ENCODE results near the gene USB1.

The USB1 gene

DNA sequence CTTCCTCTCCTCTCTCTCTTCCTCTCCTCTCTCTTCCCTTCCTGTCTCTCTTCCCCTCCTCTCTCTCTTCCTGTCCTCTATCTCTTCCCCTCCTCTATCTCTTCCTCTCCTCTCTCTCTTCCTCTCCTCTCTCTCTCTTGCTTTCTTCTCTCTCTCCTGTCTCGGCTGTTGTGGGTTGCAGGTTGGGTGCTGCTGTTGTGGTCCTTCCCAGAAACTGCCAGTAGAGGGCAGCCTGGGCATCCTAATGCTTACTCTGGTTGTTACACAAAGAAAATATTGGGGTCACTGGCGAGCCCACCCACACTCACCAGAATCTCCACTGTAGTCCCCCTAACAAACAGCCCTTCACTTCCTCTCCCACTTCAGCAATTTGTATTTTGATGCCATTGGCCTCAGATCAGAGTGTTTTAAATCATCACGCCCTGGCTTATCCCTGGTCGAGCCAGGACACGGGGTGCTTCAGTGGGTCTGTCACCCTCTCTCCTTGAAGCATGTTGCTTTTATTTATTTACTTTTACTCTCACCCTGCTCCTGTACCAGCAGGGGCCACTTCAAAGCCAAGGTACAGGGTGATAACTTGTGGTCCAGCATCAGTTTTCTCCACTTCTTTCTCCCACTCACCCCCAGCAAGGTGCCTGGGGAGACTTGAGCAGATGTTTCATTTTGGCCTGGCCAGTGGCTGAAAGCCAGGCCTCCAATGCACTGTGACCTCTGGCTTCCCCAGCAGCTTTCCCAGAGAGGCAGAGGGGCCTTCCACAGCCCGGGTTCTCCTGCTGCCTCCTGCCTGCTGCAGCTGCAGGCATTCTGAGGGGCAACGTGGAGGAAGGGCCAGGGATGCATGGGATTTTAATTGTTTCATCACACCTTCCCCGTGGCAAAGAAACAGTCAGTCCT, 19.7 kb downstream of the USB1 start:
- DNase-seq, result peak; percentile 60 to 71

DNA sequence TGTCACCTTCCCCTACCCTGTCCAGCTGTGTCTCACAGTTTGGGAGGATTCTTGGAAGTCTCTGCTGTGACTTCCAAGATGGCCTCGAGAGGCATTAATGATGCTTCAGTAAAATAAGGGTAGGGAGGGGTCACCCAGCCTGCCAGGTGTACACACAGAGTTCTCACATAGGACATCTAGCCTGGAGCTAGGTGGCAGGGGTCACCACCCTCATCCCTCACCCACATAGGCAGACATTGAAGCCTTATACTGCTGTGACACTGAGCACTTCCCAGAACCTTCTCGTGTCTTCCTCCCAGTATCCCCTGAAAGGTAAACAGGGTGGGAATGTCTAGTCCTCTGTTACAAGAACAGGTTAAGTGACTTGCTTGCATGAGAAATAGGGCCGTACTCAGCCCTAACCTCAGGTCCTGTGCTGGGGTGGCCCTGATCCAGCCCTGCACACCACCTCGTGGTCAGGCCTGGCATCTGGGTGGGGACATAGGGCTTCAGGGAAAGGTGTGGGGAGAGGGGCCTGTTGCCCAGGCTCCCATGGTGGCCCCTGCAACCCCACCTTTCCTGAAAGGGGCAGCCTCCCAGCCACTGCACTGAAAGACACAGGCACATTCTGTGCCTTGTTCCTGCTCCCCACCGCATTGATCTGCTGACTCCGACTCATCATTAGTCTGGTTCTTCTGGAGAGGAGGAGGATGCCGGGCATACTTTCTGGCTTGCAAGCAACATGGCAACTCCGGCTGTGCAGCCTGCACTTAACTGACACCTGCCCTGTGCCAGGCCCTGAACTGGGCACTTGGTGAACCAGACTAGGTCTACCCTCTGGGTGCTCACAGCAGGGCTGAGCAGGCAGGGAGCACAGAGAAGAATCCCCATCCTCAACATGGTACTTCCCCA, 20.7 kb downstream of the USB1 start:
- no peak for DNase-seq

DNA sequence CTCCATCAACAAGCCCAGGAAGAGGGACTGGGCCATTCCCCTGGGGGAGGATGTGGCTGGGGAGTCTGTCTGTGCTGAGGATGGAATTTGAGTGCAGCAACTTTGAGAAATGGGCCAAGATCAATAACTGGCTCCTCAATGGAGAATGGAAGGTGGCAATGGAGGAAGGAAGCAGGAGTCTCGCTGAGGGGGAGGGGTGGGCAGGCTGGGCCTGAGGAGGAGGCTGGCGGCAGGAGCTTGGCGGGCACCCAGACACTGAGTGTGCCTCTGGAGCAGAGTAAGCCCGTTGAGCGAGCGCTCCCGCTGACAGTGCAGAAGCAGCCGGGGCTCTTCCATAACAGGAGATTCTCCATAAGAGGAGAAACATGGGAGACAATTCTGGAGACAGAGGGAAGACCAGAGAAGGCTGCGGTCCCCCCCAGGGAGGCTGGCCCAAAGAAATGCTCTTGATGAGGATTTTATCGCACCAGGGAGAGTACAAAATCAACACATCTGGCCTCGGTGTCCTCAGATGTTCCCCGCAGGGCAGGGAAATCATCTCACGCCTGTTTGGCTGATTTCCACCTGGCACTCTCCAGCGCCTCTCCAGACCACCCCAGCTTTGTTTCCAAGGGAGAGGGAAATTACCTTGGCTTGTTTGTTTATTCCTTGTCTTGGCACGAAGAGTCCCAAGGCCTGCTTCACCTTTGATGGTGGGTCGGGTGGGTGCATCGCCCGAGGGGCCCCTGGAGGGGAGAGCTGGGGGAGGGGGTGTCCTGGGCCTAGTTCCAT, 21.6 kb downstream of the USB1 start:
- DNase-seq, result no peak

DNA sequence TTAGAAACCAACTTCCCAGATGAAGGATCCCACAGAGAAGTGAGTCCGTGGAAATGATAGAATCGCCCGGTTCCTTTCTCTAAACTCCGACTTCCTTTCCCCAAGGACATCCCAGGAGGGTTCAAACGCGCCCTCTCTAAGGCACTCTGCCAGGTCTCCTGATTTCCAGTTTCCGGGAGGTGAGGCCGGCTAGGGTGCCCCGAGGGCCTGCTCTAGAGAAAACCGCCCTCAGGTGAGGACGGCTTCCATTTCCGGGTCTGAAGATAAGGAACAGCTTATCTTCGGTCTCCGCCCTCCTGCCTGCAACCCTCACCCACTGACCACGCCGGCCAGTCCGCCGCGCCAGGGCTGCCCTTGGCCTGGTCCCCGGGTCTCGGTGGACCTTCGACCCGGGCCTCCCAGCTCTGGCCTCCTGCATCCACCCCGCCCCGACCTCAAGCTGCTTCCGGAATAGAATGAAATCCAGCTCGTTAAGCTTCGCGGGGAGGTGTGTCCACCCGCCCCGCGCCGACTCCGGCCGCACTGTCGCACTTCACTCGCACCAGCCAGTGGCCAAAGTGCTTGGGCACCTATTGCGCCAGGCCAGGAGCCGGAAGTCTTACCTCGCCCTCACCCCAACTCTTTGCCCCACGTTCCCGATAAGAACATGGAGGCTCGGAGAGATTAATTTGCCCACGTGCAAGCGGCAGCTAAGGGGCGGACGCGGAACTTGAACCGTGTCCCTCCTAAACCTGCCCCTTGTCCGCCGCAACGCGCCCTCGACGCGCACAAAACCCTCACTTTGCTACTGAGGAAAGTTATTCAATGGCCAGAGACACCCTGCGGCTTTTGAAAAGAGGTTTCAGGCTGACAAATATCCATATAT, 23.5 kb downstream of the USB1 start:
- DNase-seq, result peak in 1 of 2 donors; percentile 17

DNA sequence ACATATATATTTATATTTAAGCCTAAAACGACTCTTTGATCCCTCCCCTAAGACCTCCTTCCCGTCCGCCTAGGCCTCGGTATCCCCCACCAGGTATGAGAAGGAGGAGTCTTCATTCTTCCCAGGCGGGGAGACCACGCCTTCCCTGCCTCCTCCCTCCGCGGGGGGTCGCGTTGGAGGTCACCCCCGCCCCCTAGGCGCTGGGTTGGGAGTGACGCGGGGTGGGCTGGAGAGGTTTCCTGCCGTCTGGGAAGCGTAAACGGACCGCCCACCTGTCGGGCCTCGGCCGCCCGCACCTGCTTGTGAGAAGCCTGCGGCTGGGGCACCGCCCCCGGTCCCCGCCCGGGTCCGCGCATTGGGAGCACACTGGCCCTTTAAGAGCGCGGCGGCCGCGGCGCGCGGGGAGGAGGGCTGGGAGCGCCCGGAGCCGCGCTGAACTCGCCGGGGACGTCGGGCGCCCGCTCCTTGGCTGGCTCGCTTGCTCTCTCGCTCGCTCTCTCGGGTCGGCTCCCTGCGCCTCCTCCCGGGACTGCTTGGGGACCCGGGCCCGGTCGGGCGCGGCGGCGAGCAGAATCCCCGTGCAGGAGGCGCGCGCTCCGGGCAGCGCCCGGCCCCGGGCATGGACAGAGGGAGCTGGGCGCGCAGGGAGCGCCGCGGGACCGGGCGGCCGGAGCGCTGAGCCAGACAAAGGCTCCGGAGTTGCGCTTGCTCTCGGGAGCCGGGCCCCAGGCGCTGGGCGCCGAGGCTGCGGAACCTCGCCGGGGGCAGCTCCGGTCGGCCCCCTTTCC, 24.3 kb downstream of the USB1 start, which contains the start of gene MMP15:
Gene MMP15, plus strand, starts transcription at position 404 of the 788 bp plus-strand sequence. CDS start 597 bp downstream, outside the sequence.
- peak; percentile 43 to 66 for DNase-seq

DNA sequence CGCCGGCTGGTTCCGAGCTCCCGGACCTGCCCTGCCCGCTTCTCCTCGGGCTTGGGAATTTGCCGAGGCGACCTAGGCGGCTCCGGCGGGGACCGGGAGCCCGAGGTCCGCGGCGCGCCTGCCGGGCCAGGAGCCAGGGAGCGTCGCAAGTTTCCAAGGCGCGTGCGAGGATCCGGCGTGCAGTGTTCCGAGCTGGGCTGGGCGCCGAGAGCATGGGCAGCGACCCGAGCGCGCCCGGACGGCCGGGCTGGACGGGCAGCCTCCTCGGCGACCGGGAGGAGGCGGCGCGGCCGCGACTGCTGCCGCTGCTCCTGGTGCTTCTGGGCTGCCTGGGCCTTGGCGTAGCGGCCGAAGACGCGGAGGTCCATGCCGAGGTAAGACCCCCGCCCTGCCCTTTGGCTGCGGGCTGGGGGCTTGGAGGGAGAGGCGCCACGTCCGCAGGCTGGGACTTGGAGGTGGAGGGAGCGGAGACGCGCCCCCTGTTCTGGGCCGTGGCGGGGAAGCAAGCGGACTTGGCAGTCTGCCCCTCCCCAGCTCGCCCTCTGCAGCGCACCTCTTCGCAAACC, 25.0 kb downstream of the USB1 start:
- no peak for DNase-seq

DNA sequence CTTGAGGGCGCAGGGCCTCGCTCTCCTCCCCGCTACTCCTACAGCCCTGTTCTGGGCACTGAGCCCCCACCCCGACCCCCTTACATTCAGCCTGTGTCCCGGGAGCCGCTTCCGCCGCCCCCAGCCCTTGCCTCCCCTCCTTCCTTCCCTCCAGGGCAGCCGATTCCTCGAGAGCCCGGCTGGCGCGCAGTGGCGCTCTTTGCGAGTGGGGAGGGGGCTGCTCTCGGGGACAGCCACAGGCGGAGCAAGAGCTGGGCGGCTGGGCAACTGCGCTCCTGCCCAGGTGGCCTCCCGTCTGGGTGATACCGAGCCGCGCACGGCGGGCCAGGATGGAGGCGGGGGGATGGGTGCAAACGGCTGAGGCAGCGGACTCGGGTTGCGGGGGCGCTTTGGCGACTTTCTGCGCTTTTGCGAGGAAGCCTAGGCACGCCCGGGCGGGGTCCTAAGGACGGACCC, 25.5 kb downstream of the USB1 start:
- no peak for DNase-seq

DNA sequence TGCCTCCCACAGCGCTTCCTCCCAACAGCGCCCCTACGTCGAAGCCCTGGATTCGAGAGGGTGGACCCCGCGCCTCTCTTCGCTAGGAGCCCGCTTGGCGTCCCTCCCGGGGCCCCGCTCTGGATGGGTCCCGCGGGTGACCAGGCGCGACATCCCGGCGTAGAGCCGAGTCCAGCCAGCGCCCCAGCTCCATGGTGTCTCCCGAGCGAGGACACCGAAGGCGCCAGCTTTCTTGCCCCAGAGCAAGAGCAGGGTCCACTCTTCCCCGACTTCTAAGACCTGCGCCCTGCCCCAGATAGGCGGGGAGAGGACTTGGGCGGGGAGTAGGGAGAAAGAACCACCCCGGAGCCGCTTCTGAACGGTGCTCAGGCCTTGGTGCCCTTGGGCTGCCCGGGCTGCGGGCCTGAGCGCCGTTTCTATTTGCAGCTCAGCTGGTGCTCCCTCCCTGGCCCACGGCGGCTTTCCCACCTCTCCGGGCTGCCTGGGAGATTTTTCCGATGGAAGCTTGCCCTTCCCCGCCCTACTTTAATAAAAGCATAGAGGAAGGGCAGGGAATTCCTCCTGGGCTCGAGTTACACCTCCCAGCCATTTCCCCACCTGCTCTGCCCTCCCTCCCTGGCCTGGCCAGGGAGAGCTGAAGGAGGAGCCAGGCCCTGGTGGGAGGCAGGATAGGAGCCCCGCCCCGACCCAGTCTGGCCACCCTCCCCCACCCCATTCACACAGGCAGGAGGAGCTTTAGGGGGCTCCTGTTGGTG, 26.1 kb downstream of the USB1 start:
- DNase-seq, result no peak

DNA sequence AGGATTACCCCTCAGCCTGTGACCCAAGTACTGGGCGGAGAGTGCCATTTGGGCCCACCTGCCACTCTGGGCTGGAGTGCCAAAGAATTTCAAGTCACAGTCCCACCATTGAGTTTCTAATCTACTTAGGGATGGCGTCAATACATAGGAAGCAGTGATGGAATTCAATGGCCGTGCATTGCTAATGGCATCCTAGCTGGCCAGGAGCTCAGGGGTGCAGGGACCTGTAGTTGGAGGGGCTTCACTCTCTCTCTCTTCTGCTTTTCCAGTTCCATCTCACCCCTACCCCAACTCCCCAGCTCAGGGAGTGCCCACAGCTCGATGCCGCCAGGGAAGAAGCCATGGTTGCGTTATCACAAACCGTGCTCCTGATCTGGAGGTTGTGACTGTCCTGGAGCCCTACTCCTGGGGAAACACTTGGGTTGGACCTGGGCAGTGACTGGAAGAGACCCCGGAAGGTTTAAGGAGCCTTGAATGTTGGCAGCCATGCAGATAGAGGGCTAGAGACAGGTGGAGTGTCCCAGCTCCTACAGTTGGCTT, 26.8 kb downstream of the USB1 start:
- DNase-seq, result no peak

DNA sequence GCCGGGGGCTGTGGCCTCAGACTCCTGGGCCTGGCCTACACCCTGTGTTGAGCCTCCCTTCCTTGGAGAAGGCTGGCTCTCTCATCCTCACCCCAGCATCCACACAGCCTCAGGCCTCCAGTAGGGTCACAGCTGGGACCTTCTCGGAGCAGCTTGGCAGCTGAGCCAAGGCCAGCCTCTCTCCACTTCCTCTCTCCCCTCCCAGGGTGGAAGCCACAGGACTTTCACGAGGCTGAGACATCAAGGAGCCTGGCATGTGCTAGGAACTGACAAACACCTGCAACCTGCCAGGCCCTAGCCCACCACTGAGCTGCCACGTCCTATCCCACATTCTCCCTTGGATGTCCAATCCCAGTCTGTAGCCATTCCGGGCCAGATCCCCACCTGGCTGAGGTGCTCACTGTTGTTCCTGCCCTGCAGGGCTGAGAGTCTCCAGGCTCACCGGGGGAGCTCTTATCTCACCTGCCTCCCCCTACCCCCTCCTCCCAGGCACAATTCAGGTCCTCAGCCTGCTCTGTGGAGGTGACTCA, 27.4 kb downstream of the USB1 start:
- no peak for DNase-seq

DNA sequence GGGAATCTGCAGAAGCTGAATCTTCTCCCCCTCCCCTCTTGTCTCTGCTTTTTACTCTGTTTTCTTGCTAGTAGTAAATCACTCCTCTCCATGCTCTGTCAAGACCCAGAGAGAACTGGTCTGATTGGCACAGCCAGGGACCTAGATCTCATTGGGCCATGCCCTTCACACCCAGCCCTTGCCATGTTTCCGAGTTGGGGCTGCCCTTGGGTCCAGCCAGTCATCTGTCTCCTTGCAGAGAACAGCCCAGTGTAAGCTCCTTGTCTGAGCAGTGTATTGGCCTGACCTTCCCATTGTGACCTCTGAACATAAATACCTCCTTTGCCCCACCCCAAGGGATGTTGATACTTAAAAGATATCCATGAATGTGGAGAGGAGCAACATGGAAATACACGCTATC, 28.2 kb downstream of the USB1 start:
- no peak for DNase-seq

DNA sequence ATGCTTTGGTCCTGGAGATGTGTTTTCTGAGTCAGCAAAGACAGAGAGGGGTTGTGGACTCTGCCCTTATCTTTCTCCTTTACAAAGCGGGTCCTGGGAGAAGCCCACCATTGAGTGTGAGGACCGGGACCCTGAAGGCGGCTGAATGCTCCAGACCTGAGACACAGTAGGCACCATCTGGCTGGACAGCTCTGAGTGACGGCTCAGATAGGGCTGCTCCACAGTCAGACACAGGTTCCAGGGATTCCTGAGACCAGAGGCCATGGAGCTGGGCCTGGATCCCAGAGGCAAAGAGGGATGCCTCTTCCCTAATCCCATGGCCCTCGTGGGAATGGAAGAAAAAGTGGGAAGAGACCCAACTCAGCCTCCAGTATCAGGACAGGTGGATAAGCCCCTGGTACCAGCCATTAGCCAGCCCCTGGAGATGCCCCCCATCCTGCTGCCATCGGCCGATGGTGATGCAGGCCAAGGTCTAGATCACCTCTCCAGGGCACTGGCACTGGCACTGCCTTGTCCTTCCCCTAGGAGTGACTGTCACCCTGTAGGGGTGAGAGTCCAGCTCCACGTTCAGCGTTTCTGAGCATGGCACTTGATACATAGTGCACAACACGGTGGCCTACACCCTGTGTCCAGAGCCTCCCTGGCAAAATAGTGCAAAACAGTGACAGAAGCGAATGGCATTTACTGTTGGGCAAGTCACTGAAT, 29.1 kb downstream of the USB1 start:
- no peak for DNase-seq

DNA sequence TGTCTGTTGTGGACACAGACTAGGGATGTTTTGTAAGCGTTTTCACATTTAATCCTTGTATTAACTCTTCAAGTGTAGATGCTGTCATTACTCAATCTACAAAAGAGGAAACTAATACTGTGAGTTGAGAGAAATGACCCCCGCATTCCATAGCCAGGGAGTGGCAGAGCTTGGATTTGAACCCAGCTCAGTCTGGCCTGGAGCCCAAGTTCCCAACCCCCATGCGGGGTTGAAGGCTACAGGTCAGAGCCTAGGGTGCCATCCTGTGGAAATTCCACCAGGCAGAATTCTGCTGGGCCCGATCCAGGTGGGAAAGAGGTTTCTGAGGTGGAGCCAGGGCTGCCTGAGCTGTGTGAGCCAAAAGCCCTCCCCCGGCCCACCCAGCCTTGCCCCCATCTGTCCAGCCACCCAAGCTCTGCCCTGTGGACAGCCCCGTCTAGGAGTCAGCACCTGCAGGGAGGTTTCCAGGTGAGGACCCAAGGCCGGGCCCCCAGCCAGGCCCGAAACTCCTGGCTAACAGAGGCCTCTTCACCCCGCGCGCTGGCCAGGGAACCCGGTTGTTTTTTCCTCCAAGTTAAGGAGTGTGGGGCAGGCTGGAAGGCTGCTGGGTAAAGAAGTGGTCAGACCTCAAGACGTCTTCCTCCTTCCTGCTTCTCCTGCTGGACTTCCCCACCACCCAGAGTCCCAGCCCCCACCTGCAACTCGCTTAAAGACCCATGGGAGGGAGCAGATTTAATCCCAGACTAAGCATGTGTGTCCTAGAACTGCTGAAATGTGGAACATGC, 30.0 kb downstream of the USB1 start:
- no peak for DNase-seq

DNA sequence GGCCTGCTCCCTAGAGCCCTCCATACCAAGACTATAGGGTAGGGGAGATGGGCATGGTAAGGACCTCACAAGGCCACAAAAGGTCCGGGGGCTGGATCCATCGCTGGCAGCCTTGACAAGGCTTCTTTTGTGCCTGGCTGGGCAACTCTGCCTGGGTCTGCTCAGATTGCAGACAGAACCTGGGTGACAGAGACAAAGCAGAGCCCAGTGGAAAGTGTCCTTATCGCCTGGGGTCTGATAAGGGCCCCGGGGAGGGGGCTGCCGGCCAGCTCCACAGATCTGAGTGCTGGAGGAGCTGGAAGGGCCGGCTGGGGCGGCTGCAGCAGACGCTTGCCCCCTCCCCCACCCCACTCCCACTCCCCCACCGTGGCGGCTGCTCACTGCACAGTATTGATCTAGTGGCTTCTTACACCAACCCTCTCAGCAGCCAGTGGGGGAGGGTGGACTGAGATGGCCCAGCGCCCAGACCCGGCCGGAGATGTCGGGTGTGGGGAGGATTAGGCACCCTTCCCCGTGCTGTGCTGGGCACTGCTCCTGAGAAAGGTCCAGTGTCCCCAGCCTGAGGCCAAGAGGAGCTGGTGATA, 31.6 kb downstream of the USB1 start:
- DNase-seq, result no peak

DNA sequence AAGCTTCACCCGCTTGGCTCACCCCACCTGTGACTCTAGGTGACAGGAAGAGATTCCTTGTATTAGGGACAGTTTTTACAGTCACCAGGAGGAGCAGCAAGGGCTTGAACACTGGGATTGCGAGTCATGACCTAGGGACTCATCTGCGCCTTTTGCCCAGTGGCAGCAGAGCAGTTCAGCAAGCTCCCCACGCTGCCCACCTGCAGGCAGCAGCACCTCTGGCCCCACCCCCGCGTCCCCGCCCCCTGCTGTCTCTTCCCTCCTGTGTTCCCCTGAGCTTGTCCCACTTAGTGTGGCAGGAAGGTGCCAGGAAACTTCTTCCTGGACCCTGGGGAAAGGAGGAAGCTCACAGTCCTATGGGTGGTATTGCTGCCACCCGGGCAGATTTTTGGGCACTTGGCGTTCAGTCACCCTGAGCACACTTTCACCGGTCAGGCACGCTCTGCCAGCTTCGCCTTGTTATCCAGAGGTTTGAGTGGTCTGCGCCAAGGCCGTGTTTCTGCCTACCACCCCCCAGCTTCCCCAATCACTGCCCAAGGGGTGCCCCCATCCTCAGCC, 33.0 kb downstream of the USB1 start:
- no peak for DNase-seq

DNA sequence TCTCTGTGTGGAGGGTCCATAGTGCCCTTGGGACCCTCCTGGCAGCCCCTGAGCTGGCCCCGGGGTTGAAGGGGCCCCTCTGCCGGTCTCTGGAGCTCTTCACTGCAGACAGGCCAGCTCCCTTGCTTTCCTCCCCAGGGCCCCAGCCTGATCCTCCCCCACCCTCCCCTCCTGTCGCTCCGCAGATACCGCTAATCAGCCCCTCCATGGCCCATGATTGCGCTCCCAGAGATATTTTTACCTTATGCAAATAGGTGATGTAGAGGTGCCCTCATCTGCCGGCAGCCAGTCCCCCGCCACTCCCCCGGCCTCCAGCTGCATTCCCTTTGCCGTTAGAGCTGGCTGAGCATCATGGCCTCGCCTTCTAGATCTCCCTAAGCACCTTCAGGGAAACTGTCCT, 33.6 kb downstream of the USB1 start:
- no peak for DNase-seq

Measured in CD4-positive, alpha-beta T cell treated with Interleukin-1 beta for 1 hour (primary cell).